PC-9 (cell line): ENCODE results near the gene SELENOS.

Experiments used
- CTCF ChIP-seq: fragments of 200-600 bp; sonication (generic); conservative IDR thresholded peaks from 2 replicates; pipeline ENCODE4 v1.6.1; 2017; ENCODE audit warnings: mixed run types, antibody characterized with exemption, mild to moderate bottlenecking, moderate library complexity
- EZH2 ChIP-seq: fragments of 200-600 bp; sonication (generic); IDR thresholded peaks from 2 replicates; pipeline ENCODE4 v1.8.0; 2017; ENCODE audit warnings: antibody characterized with exemption, low read depth

- TF ChIP-seq CTCF (peak; percentile 88), EZH2 (no peak)
Observed at GRCh38 chr15:101258238-101259144, 18.8 kb downstream of the SELENOS start.
